Right renal cortex interstitium (tissue), 3 donors: Measurements from ENCODE around the gene RANGRF. TPM values are rescaled to one million over a fixed set of nuclear protein-coding genes. Genes with fewer than 3 reads are reported as not detected.

Experiments used
- polyA plus RNA-seq, 3 donors: library from polyadenylated mRNA; unstranded; fragments of 120-200 nt; gene quantifications; one replicate each; pipeline ENCODE4 v1.2.1, GENCODE V29; 2013; ENCODE audit not compliant: insufficient read length in 3 of 3

Gene RANGRF
- polyA plus RNA-seq, 3 donors = 27.8 to 29.9 (median 28.7) TPM

Other genes with a start within 250 kb of the RANGRF start
- 1 to 10 TPM in 2 of 3 donors, under 1 TPM in 1; 0.62 to 1.2 (median 1.1) TPM for gene ALOX15B, start 249.6 kb upstream of the RANGRF start, polyA plus RNA-seq
- gene ALOX12B, start 201.0 kb upstream of the RANGRF start, polyA plus RNA-seq = under 1 TPM; 0.54 to 0.91 (median 0.68) TPM
- gene ALOXE3, start 170.2 kb upstream of the RANGRF start, polyA plus RNA-seq = not detected
- gene HES7, start 164.6 kb upstream of the RANGRF start, polyA plus RNA-seq = not detected
- 10 to 100 TPM; 14.5 to 21.8 (median 21.2) TPM for gene PER1, start 136.3 kb upstream of the RANGRF start, polyA plus RNA-seq
- 100 to 1,000 TPM in 2 of 3 donors, 10 to 100 TPM in 1; 98.7 to 114 (median 102) TPM for gene VAMP2, start 125.7 kb upstream of the RANGRF start, polyA plus RNA-seq
- 10 to 100 TPM; 22.4 to 25.9 (median 23.5) TPM for gene TMEM107, start 112.3 kb upstream of the RANGRF start, polyA plus RNA-seq
- gene BORCS6, start 98.5 kb upstream of the RANGRF start, polyA plus RNA-seq = 1 to 10 TPM; 3.0 to 4.3 (median 3.7) TPM
- gene AURKB, start 78.1 kb upstream of the RANGRF start, polyA plus RNA-seq = 10 to 100 TPM; 28.6 to 36.7 (median 33.0) TPM
- 10 to 100 TPM; 18.9 to 24.9 (median 22.7) TPM for gene CTC1, start 40.6 kb upstream of the RANGRF start, polyA plus RNA-seq
- gene PFAS, start 39.4 kb upstream of the RANGRF start, polyA plus RNA-seq = 10 to 100 TPM; 35.3 to 43.0 (median 38.9) TPM
- 1 to 10 TPM; 2.6 to 3.4 (median 3.2) TPM for gene SLC25A35, start 6.7 kb downstream of the RANGRF start, polyA plus RNA-seq
- gene ARHGEF15, start 21.6 kb downstream of the RANGRF start, polyA plus RNA-seq = 10 to 100 TPM; 14.2 to 21.9 (median 15.1) TPM
- not detected for gene ODF4, start 51.2 kb downstream of the RANGRF start, polyA plus RNA-seq
- 1,000 to 10,000 TPM; 3,518 to 3,658 (median 3,532) TPM for gene RPL26, start 94.5 kb downstream of the RANGRF start, polyA plus RNA-seq
- under 1 TPM in 2 of 3 donors, not detected in 1; 0.04 to 0.06 TPM for gene RNF222, start 109.2 kb downstream of the RANGRF start, polyA plus RNA-seq
- 10 to 100 TPM; 44.9 to 54.6 (median 45.9) TPM for gene NDEL1, start 147.2 kb downstream of the RANGRF start, polyA plus RNA-seq